IMR-90 (cell line): ENCODE results near the gene MADCAM1. TPM values are rescaled to one million over a fixed set of nuclear protein-coding genes. Genes with fewer than 3 reads are reported as not detected.

Experiments
- ATAC-seq: fragments of 200-7000 bp; cut with Tn5 transposase; 2 replicates; pipeline ENCODE4 v1.9.1; 2020; ENCODE audit warnings: low read depth, mild to moderate bottlenecking, moderate library complexity
- BruUV-seq: library from RNA; stranded (reverse); fragments of 400-500 nt; replicated peaks from 2 replicates; lab custom pipeline; 2021; lab: Mats Ljungman, UMichigan
- CTCF ChIA-PET: fragments of 300-600 bp; formaldehyde crosslinking; extraction: SDS; loops from one replicate; lab custom pipeline; 2021; ENCODE audit warnings: antibody characterized with exemption; lab: Yijun Ruan, JAX
- POLR2A ChIA-PET: fragments of 300-600 bp; sonication (Branson Sonifier 250); formaldehyde crosslinking; loops from one replicate; lab custom pipeline; 2022; ENCODE audit warnings: antibody characterized with exemption; ENCODE audit not compliant: unreplicated experiment; lab: Charles Lee
- DNase-seq: peaks from one replicate; pipeline ENCODE4 v3.0.0; 2013
- H2AFZ ChIP-seq: replicated peaks from 2 replicates; pipeline ENCODE3; 2013; ENCODE audit warnings: low read length, mild to moderate bottlenecking; ENCODE audit not compliant: poor library complexity
- H2AK5ac ChIP-seq: 2 replicates; pipeline ENCODE4 v1.6.1; 2013; ENCODE audit warnings: low read depth, low read length, inconsistent platforms
- H2AK9ac ChIP-seq: replicated peaks from 2 replicates; pipeline ENCODE3; 2013; ENCODE audit warnings: mild to moderate bottlenecking, low read depth, low read length, moderate library complexity; ENCODE audit not compliant: poor library complexity
- H2BK120ac ChIP-seq: 2 replicates; pipeline ENCODE4 v1.6.1; 2013; ENCODE audit warnings: low read depth, low read length, inconsistent platforms
- H2BK15ac ChIP-seq: 3 replicates; pipeline ENCODE4 v1.6.1; 2013; ENCODE audit warnings: low read depth, low read length, inconsistent platforms
- H2BK20ac ChIP-seq: 2 replicates; pipeline ENCODE4 v1.6.1; 2013; ENCODE audit warnings: low read depth, mild to moderate bottlenecking, inconsistent platforms, low read length, moderate library complexity
- H2BK5ac ChIP-seq: 2 replicates; pipeline ENCODE4 v1.6.1; 2013; ENCODE audit warnings: mild to moderate bottlenecking, low read depth, low read length, inconsistent platforms; ENCODE audit not compliant: poor library complexity, severe bottlenecking
- H3K14ac ChIP-seq: replicated peaks from 2 replicates; pipeline ENCODE4 v1.6.1; 2013; ENCODE audit warnings: low read depth, low read length, inconsistent platforms
- H3K18ac ChIP-seq: 2 replicates; pipeline ENCODE4 v1.6.1; 2013; ENCODE audit warnings: low read depth, low read length, control low read depth
- H3K23ac ChIP-seq: 2 replicates; pipeline ENCODE4 v1.6.1; 2013; ENCODE audit warnings: low read depth, low read length, inconsistent platforms
- H3K27ac ChIP-seq: 2 replicates; pipeline ENCODE4 v1.5.1; 2013; ENCODE audit warnings: mild to moderate bottlenecking, control low read depth, low read length; ENCODE audit not compliant: insufficient read depth
- H3K27me3 ChIP-seq: 2 replicates; pipeline ENCODE4 v1.6.1; 2013; ENCODE audit warnings: low read length; ENCODE audit not compliant: control insufficient read depth, insufficient read depth
- H3K36me3 ChIP-seq: 2 replicates; pipeline ENCODE4 v1.6.1; 2013; ENCODE audit warnings: low read length, mixed read lengths; ENCODE audit not compliant: control insufficient read depth, insufficient read depth
- H3K4ac ChIP-seq: 2 replicates; pipeline ENCODE4 v1.6.1; 2013; ENCODE audit warnings: low read depth, low read length, inconsistent platforms
- H3K4me1 ChIP-seq: 2 replicates; pipeline ENCODE4 v1.6.1; 2013; ENCODE audit warnings: low read length, mixed read lengths; ENCODE audit not compliant: control insufficient read depth, insufficient read depth
- H3K4me2 ChIP-seq: 2 replicates; pipeline ENCODE4 v1.6.1; 2013; ENCODE audit warnings: low read depth, mild to moderate bottlenecking, control low read depth, low read length, moderate library complexity
- H3K4me3 ChIP-seq: 2 replicates; pipeline ENCODE4 v1.5.1; 2013; ENCODE audit warnings: low read depth, mild to moderate bottlenecking, control low read depth, low read length, moderate library complexity; ENCODE audit not compliant: insufficient read depth
- H3K56ac ChIP-seq: 2 replicates; pipeline ENCODE4 v1.6.1; 2013; ENCODE audit warnings: low read length, inconsistent platforms; ENCODE audit not compliant: insufficient read depth; ENCODE audit errors: extremely low read depth
- H3K79me1 ChIP-seq, 2 experiments: 2 replicates each; pipeline ENCODE4 v1.6.1; 2013; ENCODE audit warnings: low read length in 2 of 2, inconsistent platforms in 1 of 2, low read depth in 1 of 2
- H3K9ac ChIP-seq: 2 replicates; pipeline ENCODE4 v1.6.1; 2013; ENCODE audit warnings: low read depth, low read length, control low read depth
- H3K9me1 ChIP-seq: 2 replicates; pipeline ENCODE4 v1.6.1; 2013; ENCODE audit warnings: low read length, inconsistent platforms; ENCODE audit not compliant: insufficient read depth
- H3K9me3 ChIP-seq: 2 replicates; pipeline ENCODE4 v1.6.1; 2013; ENCODE audit warnings: low read length; ENCODE audit not compliant: control insufficient read depth, insufficient read depth
- H4K20me1 ChIP-seq: 2 replicates; pipeline ENCODE4 v1.6.1; 2013; ENCODE audit warnings: low read length, inconsistent platforms; ENCODE audit not compliant: insufficient read depth
- H4K5ac ChIP-seq: 2 replicates; pipeline ENCODE4 v1.6.1; 2013; ENCODE audit warnings: mild to moderate bottlenecking, low read depth, low read length, control low read depth
- H4K8ac ChIP-seq, 2 experiments: 2 replicates each; pipeline ENCODE4 v1.6.1; 2013; ENCODE audit warnings: low read depth in 2 of 2, low read length in 2 of 2, control low read depth in 1 of 2, inconsistent platforms in 1 of 2
- H4K91ac ChIP-seq: 2 replicates; pipeline ENCODE4 v1.6.1; 2013; ENCODE audit warnings: low read depth, low read length, inconsistent platforms; ENCODE audit not compliant: insufficient read depth
- BHLHE40 ChIP-seq: fragments of 150-350 bp; IDR thresholded peaks from 2 replicates; pipeline ENCODE4 v1.6.1; 2016; ENCODE audit warnings: mild to moderate bottlenecking, low read depth, low read length
- CEBPB ChIP-seq: IDR thresholded peaks from 2 replicates; pipeline ENCODE4 v1.6.1; 2012; ENCODE audit warnings: low read depth, low read length, improper control_type of control experiment
- CHD1 ChIP-seq: IDR thresholded peaks from 2 replicates; pipeline ENCODE4 v1.6.1; 2012; ENCODE audit warnings: low read depth, low read length, improper control_type of control experiment
- MAFK ChIP-seq: IDR thresholded peaks from 2 replicates; pipeline ENCODE4 v1.6.1; 2012; ENCODE audit warnings: low read depth, low read length, improper control_type of control experiment
- MAZ ChIP-seq: IDR thresholded peaks from 2 replicates; pipeline ENCODE4 v1.6.1; 2012; ENCODE audit warnings: low read depth, mild to moderate bottlenecking, low read length, improper control_type of control experiment, moderate library complexity, borderline replicate concordance
- MXI1 ChIP-seq: IDR thresholded peaks from 2 replicates; pipeline ENCODE4 v1.6.1; 2012; ENCODE audit warnings: low read depth, mild to moderate bottlenecking, low read length, moderate library complexity, borderline replicate concordance
- NFE2L2 ChIP-seq: fragments of 150-350 bp; IDR thresholded peaks from 2 replicates; pipeline ENCODE4 v1.6.1; 2016; ENCODE audit warnings: low read depth, mild to moderate bottlenecking, low read length
- POLR2A ChIP-seq: IDR thresholded peaks from 2 replicates; pipeline ENCODE4 v1.6.1; 2012; ENCODE audit warnings: mild to moderate bottlenecking, low read depth, low read length
- RAD21 ChIP-seq: IDR thresholded peaks from 2 replicates; pipeline ENCODE4 v1.6.1; 2012; ENCODE audit warnings: low read length, improper control_type of control experiment
- RCOR1 ChIP-seq: IDR thresholded peaks from 2 replicates; pipeline ENCODE4 v1.6.1; 2012; ENCODE audit warnings: mild to moderate bottlenecking, low read length, improper control_type of control experiment; ENCODE audit not compliant: insufficient replicate concordance
- RFX5 ChIP-seq: IDR thresholded peaks from 2 replicates; pipeline ENCODE4 v1.8.0; 2012; ENCODE audit warnings: low read depth, mild to moderate bottlenecking, low read length, moderate library complexity
- SMC3 ChIP-seq: fragments of 150-350 bp; IDR thresholded peaks from 2 replicates; pipeline ENCODE4 v1.6.1; 2016; ENCODE audit warnings: low read depth, mild to moderate bottlenecking, antibody characterized with exemption, low read length, moderate library complexity
- WGBS, 2 experiments: methylation state at CpG; one replicate each; pipeline versions ENCODE4 v1.1.5 to v1.1.7; 2013; ENCODE audit warnings: missing lambda C conversion rate in 2 of 2; ENCODE audit not compliant: insufficient read length in 1 of 2; ENCODE audit errors: extremely low coverage in 2 of 2; 5-methylcytosine and 5-hydroxymethylcytosine counted together
- dilution Hi-C: fragments of 300-500 bp; cut with HindIII; formaldehyde crosslinking; loops from one replicate; pipeline ENCODE4 v1.14.3; 2018; ENCODE audit warnings: low sequenced_read_pairs; ENCODE audit not compliant: unreplicated experiment
- in situ Hi-C: fragments of 300-500 bp; cut with MboI; formaldehyde crosslinking; loops from 3 replicates; pipeline ENCODE4 v1.14.3; 2019; ENCODE audit warnings: low sequenced_read_pairs, inconsistent platforms, mixed read lengths
- intact Hi-C: fragments of 100-400 bp; cut with micrococcal nuclease; formaldehyde crosslinking; loops from 2 replicates; pipeline ENCODE4 v1.10.0; 2022
- polyA plus RNA-seq, 3 experiments: library from polyadenylated mRNA; depleted of rRNA; stranded (reverse); fragments of >200 nt; gene quantifications; 2 replicates each; pipeline ENCODE4 v1.2.3, GENCODE V29; 2012; ENCODE audit warnings: low replicate concordance in 1 of 3
- total RNA-seq: library from RNA; depleted of rRNA; stranded (reverse); fragments of >200 nt; gene quantifications from 2 replicates; pipeline ENCODE4 v1.2.3, GENCODE V29; 2012
- TF ChIP-seq, protein P1 (sequence below): fragments of 150-350 bp; IDR thresholded peaks from 2 replicates; pipeline ENCODE4 v1.6.1; 2016; ENCODE audit warnings: low read depth, mild to moderate bottlenecking, low read length, moderate library complexity, borderline replicate concordance
- TF ChIP-seq, protein P2 (sequence below): fragments of 150-350 bp; IDR thresholded peaks from 2 replicates; pipeline ENCODE4 v1.6.1; 2017; ENCODE audit warnings: mild to moderate bottlenecking, antibody characterized with exemption, low read length, low read depth
- TF ChIP-seq, protein P3 (sequence below): conservative IDR thresholded peaks from 2 replicates; pipeline ENCODE4 v1.5.1; 2012; ENCODE audit warnings: mild to moderate bottlenecking, low read depth, low read length, improper control_type of control experiment

MADCAM1 gene
- total and polyA plus RNA-seq, 2 of the 4 experiments (the other 2 are of a cell fraction) = 0.24 TPM; not detected in 1

DNA sequence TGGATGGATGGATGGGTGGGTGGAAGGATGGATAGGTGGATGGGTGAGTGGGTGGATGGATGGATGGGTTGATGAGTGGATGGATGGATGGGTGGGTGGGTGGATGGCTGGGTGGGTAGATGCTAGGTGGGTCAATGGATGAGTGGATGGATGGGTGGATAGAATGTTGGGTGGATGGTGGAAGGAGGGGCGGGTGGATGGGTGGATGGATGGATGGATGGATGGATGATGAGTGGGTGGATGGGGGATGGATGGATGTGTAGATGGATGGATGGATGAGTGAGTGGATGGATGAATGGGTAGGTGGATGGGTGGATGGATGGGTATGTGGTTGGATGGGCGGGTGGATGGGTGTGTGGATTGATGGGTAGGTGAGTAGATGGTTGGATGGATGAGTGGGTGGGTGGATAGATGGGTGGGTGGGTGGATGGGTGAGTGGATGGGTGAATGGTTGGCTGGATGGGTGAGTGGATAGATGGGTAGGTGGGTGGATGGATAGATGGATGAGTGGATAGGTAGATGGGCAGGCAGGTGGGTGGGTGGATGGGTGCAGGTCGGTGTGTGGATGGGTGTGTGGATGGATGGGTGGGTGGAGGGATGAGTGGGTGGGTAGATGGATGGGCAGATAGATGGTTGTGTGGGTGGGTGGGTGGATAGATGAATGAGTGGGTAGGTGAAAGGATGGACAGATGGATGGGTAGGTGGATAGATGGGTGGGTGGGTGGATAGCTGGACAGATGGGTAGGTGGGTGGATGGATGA is 31.1 kb upstream of the MADCAM1 start:
- no TSS peak for BruUV-seq
- no peaks in the 10 kb centered on the region for H3K36me3 ChIP-seq
- POLR2A ChIA-PET = no interaction called here
- in situ Hi-C loops (no loop called here), dilution Hi-C loops (no loop called here), intact Hi-C loops (no loop called here)
- no peak overlapping the region for H2BK120ac ChIP-seq
- ATAC-seq (no peak), DNase-seq (no peak)
- no peak overlapping the region for H3K18ac ChIP-seq
- no peaks in the 10 kb centered on the region; the same call in 1 of the 2 replicates for H3K9me3 ChIP-seq
- no peak overlapping the region for H3K9ac ChIP-seq
- no peak overlapping the region for H2AK9ac ChIP-seq
- no peak overlapping the region for H3K23ac ChIP-seq
- H4K20me1 ChIP-seq = no peaks in the 10 kb centered on the region
- CTCF ChIA-PET = no interaction called here
- H4K5ac ChIP-seq = no peak overlapping the region
- H3K4ac ChIP-seq = no peak overlapping the region
- no peak overlapping the region for H4K8ac ChIP-seq
- H3K14ac ChIP-seq = no peak overlapping the region
- H3K4me2 ChIP-seq = no peak overlapping the region
- H3K4me3 ChIP-seq = no peak overlapping the region
- H4K91ac ChIP-seq = no peak overlapping the region
- H3K9me1 ChIP-seq = no peaks in the 10 kb centered on the region
- no peak overlapping the region for H2BK15ac ChIP-seq
- no peak overlapping the region for H2AK5ac ChIP-seq
- no peak overlapping the region for H2AFZ ChIP-seq
- peak overlapping the region; percentile 19 for H2BK5ac ChIP-seq
- TF ChIP-seq RCOR1 (no peak), NFE2L2 (no peak), RFX5 (no peak), CHD1 (no peak), SMC3 (no peak), POLR2A (no peak), BHLHE40 (no peak), CEBPB (no peak), MAZ (no peak), RAD21 (no peak), MXI1 (no peak), MAFK (no peak)
- TF ChIP-seq, protein P1, sequence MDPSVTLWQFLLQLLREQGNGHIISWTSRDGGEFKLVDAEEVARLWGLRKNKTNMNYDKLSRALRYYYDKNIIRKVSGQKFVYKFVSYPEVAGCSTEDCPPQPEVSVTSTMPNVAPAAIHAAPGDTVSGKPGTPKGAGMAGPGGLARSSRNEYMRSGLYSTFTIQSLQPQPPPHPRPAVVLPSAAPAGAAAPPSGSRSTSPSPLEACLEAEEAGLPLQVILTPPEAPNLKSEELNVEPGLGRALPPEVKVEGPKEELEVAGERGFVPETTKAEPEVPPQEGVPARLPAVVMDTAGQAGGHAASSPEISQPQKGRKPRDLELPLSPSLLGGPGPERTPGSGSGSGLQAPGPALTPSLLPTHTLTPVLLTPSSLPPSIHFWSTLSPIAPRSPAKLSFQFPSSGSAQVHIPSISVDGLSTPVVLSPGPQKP = no peak
- TF ChIP-seq, protein P2, sequence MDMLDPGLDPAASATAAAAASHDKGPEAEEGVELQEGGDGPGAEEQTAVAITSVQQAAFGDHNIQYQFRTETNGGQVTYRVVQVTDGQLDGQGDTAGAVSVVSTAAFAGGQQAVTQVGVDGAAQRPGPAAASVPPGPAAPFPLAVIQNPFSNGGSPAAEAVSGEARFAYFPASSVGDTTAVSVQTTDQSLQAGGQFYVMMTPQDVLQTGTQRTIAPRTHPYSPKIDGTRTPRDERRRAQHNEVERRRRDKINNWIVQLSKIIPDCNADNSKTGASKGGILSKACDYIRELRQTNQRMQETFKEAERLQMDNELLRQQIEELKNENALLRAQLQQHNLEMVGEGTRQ = no peak
- TF ChIP-seq, protein P3, sequence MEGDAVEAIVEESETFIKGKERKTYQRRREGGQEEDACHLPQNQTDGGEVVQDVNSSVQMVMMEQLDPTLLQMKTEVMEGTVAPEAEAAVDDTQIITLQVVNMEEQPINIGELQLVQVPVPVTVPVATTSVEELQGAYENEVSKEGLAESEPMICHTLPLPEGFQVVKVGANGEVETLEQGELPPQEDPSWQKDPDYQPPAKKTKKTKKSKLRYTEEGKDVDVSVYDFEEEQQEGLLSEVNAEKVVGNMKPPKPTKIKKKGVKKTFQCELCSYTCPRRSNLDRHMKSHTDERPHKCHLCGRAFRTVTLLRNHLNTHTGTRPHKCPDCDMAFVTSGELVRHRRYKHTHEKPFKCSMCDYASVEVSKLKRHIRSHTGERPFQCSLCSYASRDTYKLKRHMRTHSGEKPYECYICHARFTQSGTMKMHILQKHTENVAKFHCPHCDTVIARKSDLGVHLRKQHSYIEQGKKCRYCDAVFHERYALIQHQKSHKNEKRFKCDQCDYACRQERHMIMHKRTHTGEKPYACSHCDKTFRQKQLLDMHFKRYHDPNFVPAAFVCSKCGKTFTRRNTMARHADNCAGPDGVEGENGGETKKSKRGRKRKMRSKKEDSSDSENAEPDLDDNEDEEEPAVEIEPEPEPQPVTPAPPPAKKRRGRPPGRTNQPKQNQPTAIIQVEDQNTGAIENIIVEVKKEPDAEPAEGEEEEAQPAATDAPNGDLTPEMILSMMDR = no peak
- H3K27ac ChIP-seq = no peak overlapping the region
- no peak overlapping the region for H2BK20ac ChIP-seq
- H3K27me3 ChIP-seq = peaks cover 16% of the 10 kb centered on the region
- H3K79me1 ChIP-seq = no peaks in the 10 kb centered on the region
- H3K4me1 ChIP-seq = no peaks in the 10 kb centered on the region
- H3K56ac ChIP-seq = no peak overlapping the region
- 78 to 100% methylated on average over 1 to 3 of the region's 3 CpGs for WGBS, 2 experiments
